Smooth muscle cell (in vitro differentiated cells): ENCODE data around the gene SPAG17. TPM values are rescaled to one million over a fixed set of nuclear protein-coding genes. Genes with fewer than 3 reads are reported as not detected.

Source experiments
- DNase-seq: peaks from one replicate; lab custom pipeline; 2025; ENCODE audit not compliant: unreplicated experiment; lab: John Stamatoyannopoulos, UW
- H2AFZ ChIP-seq: fragments of 200-600 bp; sonication (generic); 2 replicates; pipeline ENCODE4 v1.6.0; 2016; ENCODE audit warnings: antibody characterized with exemption, low read depth, mild to moderate bottlenecking
- H3F3A ChIP-seq: fragments of 200-600 bp; sonication (generic); 2 replicates; pipeline ENCODE4 v1.6.0; 2017; ENCODE audit warnings: antibody characterized with exemption, low read depth
- H3K27ac ChIP-seq: fragments of 200-600 bp; sonication (generic); 2 replicates; pipeline ENCODE4 v1.5.1; 2016; ENCODE audit warnings: low read depth, mild to moderate bottlenecking
- H3K27me3 ChIP-seq: fragments of 200-600 bp; sonication (generic); 2 replicates; pipeline ENCODE4 v1.6.1; 2016; ENCODE audit warnings: low read depth, mild to moderate bottlenecking
- H3K36me3 ChIP-seq: fragments of 200-600 bp; sonication (generic); 2 replicates; pipeline ENCODE4 v1.5.1; 2016; ENCODE audit warnings: low read depth
- H3K4me1 ChIP-seq: fragments of 200-600 bp; sonication (generic); 2 replicates; pipeline ENCODE4 v1.5.1; 2016; ENCODE audit warnings: low read depth
- H3K4me2 ChIP-seq: fragments of 200-600 bp; sonication (generic); 2 replicates; pipeline ENCODE4 v1.6.0; 2016; ENCODE audit warnings: mild to moderate bottlenecking
- H3K4me3 ChIP-seq: fragments of 200-600 bp; sonication (generic); 2 replicates; pipeline ENCODE4 v1.5.1; 2016; ENCODE audit warnings: mild to moderate bottlenecking
- H3K79me2 ChIP-seq: fragments of 200-600 bp; sonication (generic); 2 replicates; pipeline ENCODE4 v1.6.0; 2016; ENCODE audit warnings: low read depth, mild to moderate bottlenecking
- H3K9ac ChIP-seq: fragments of 200-600 bp; sonication (generic); 2 replicates; pipeline ENCODE4 v1.6.0; 2016; ENCODE audit warnings: low read depth
- H3K9me3 ChIP-seq: fragments of 200-600 bp; sonication (generic); replicated peaks from 2 replicates; pipeline ENCODE4 v1.5.1; 2016; ENCODE audit warnings: low read depth
- H4K20me1 ChIP-seq: fragments of 200-600 bp; sonication (generic); 2 replicates; pipeline ENCODE4 v1.6.0; 2016; ENCODE audit warnings: low read depth
- WGBS: methylation state at CpG from one replicate; pipeline ENCODE4 v1.1.7; 2016; ENCODE audit warnings: low lambda C conversion rate; 5-methylcytosine and 5-hydroxymethylcytosine counted together
- polyA plus RNA-seq: library from polyadenylated mRNA; unstranded; fragments of >200 nt; fragmentation: Nextera tagmentation; extraction: Ambion mirVana; gene quantifications from 2 replicates; pipeline ENCODE4 v1.2.1, GENCODE V29; 2016
- total RNA-seq: library from RNA; depleted of rRNA; stranded (reverse); fragments of >200 nt; gene quantifications from 2 replicates; pipeline ENCODE4 v1.2.3, GENCODE V29; 2014
- TF ChIP-seq, protein P1 (sequence below): fragments of 200-600 bp; sonication (generic); IDR thresholded peaks from 2 replicates; pipeline ENCODE4 v1.5.1; 2017; ENCODE audit warnings: borderline replicate concordance, mild to moderate bottlenecking, antibody characterized with exemption; ENCODE audit not compliant: insufficient read depth, poor library complexity, severe bottlenecking

Gene SPAG17
- total and polyA plus RNA-seq, 2 experiments from 2014 or later = 1.1 to 11.1 TPM

DNA sequence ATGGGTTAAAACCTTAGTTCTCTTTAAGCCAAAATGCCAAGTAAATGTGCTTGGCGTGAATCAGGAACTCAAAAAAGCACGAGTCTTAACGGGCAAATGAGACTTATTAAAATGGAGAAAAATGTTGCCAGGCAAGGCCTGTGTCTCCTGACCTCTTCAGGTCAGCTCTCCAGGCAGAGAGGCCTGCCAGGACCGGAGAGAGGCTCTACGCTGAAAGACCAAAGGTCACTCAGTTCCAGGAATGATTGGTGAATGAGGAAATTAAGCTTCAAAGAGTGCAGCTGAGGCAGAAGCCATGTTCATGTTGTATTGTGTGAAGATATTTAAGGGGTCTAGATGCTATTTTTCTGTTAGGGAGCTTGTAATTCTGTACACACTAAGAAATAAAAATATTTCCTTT, 66.6 kb downstream of the SPAG17 start:
- H4K20me1 ChIP-seq = no peaks in the 10 kb centered on the region
- H3K79me2 ChIP-seq = no peaks in the 10 kb centered on the region
- H2AFZ ChIP-seq = no peak overlapping the region
- no peak overlapping the region for H3K9ac ChIP-seq
- no peak for DNase-seq
- H3K27me3 ChIP-seq = no peaks in the 10 kb centered on the region
- no peaks in the 10 kb centered on the region for H3K36me3 ChIP-seq
- no peaks in the 10 kb centered on the region for H3K9me3 ChIP-seq
- H3F3A ChIP-seq = no peaks in the 10 kb centered on the region
- 58% methylated on average over 5 of the region's 5 CpGs for WGBS
- no peaks in the 10 kb centered on the region for H3K4me1 ChIP-seq
- no peak overlapping the region for H3K4me3 ChIP-seq
- no peak overlapping the region for H3K27ac ChIP-seq
- H3K4me2 ChIP-seq = no peak overlapping the region
- TF ChIP-seq, protein P1, sequence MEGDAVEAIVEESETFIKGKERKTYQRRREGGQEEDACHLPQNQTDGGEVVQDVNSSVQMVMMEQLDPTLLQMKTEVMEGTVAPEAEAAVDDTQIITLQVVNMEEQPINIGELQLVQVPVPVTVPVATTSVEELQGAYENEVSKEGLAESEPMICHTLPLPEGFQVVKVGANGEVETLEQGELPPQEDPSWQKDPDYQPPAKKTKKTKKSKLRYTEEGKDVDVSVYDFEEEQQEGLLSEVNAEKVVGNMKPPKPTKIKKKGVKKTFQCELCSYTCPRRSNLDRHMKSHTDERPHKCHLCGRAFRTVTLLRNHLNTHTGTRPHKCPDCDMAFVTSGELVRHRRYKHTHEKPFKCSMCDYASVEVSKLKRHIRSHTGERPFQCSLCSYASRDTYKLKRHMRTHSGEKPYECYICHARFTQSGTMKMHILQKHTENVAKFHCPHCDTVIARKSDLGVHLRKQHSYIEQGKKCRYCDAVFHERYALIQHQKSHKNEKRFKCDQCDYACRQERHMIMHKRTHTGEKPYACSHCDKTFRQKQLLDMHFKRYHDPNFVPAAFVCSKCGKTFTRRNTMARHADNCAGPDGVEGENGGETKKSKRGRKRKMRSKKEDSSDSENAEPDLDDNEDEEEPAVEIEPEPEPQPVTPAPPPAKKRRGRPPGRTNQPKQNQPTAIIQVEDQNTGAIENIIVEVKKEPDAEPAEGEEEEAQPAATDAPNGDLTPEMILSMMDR = no peak

DNA sequence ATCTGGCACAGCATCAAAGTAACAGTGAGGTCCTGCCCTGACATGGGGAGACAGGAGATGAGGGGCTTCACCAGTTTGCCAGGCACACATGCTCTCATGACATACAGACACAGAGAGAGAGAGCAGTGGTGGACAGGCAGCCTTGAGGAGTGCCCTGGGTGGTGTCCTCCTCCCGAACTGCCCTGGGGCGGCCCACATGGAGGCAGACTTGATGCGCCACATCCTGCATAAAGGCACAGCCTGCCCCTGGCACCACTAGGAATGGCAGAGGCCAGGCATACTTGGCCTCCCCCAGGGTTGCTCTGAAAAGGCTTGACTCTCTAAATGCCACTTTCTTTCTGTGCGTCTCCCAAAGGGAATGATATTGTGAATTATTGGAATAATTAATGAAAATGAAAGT, 67.5 kb downstream of the SPAG17 start:
- Histone ChIP-seq H3K36me3 (no peaks in the 10 kb centered on the region), H3F3A (no peaks in the 10 kb centered on the region), H2AFZ (no peak overlapping the region), H3K27ac (no peak overlapping the region), H3K4me2 (no peak overlapping the region), H3K27me3 (no peaks in the 10 kb centered on the region), H4K20me1 (no peaks in the 10 kb centered on the region), H3K4me3 (no peak overlapping the region), H3K9ac (no peak overlapping the region), H3K79me2 (no peaks in the 10 kb centered on the region), H3K4me1 (no peaks in the 10 kb centered on the region), H3K9me3 (no peaks in the 10 kb centered on the region)
- WGBS = over 99% methylated on average over 4 of the region's 4 CpGs
- no peak for DNase-seq
- TF ChIP-seq, protein P1 = no peak

DNA sequence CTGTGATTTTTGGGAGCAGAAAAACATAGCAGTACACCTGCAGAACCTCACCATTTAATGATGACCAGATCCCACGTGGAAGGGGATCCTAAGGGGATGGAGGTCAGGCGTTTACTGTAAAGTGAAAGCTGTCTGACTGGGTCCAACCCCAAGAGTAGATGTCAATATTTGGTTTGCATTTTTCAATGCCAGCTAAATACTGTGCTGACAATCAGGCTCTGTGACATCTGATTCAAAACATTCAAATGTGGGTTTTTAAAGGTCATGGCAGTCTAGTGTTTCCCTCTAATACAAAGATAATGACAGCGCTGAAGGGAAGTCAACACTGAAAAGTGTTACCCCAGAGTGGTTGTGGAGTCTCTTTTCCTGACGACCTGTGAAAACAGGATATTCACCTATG, 68.1 kb downstream of the SPAG17 start:
- no peaks in the 10 kb centered on the region for H3F3A ChIP-seq
- no peaks in the 10 kb centered on the region for H3K27me3 ChIP-seq
- no peak for DNase-seq
- 81% methylated on average over 4 of the region's 4 CpGs for WGBS
- no peak overlapping the region for H3K4me3 ChIP-seq
- H3K9ac ChIP-seq = no peak overlapping the region
- H2AFZ ChIP-seq = no peak overlapping the region
- H3K79me2 ChIP-seq = no peaks in the 10 kb centered on the region
- H3K4me1 ChIP-seq = no peaks in the 10 kb centered on the region
- H4K20me1 ChIP-seq = no peaks in the 10 kb centered on the region
- H3K36me3 ChIP-seq = no peaks in the 10 kb centered on the region
- H3K27ac ChIP-seq = no peak overlapping the region
- H3K9me3 ChIP-seq = no peaks in the 10 kb centered on the region
- H3K4me2 ChIP-seq = no peak overlapping the region
- TF ChIP-seq, protein P1 = no peak

DNA sequence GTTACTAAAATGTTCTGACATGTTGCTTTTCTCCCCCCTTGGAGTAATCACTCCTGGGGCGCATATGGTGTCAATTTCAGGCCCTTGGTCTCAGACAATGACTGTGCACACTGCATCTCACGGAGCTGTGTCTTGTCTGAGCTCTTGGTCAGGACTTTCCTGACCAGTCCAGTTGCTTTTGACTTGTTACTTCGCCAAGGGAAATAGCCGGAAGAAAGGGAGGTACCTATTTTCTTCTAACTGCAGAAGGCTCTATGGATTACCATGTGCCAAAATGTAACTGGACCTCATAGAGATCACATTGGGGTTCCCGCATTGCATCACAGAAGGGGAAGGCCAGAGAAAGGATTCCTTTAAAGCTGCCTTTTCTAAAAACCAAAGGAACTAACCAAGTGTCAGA, 68.6 kb downstream of the SPAG17 start:
- WGBS = 89% methylated on average over 5 of the region's 5 CpGs

More for the DNA sequence above, 68.6 kb downstream of the SPAG17 start:
- H3K4me1 ChIP-seq = no peaks in the 10 kb centered on the region
- no peaks in the 10 kb centered on the region for H4K20me1 ChIP-seq
- H3K9ac ChIP-seq = no peak overlapping the region
- H2AFZ ChIP-seq = no peak overlapping the region
- H3F3A ChIP-seq = no peaks in the 10 kb centered on the region
- H3K36me3 ChIP-seq = no peaks in the 10 kb centered on the region
- H3K79me2 ChIP-seq = no peaks in the 10 kb centered on the region
- H3K27ac ChIP-seq = no peak overlapping the region
- no peak overlapping the region for H3K4me2 ChIP-seq
- H3K9me3 ChIP-seq = no peaks in the 10 kb centered on the region
- TF ChIP-seq, protein P1 = no peak
- DNase-seq = no peak
- no peaks in the 10 kb centered on the region for H3K27me3 ChIP-seq
- H3K4me3 ChIP-seq = no peak overlapping the region
